Stromal cell of bone marrow (primary cell): ENCODE results near the gene FBXL7.

Source experiments
- DNase-seq: peaks from one replicate; pipeline ENCODE4 v3.0.0-alpha.2; 2012; ENCODE audit warnings: low read depth

The FBXL7 gene

DNA sequence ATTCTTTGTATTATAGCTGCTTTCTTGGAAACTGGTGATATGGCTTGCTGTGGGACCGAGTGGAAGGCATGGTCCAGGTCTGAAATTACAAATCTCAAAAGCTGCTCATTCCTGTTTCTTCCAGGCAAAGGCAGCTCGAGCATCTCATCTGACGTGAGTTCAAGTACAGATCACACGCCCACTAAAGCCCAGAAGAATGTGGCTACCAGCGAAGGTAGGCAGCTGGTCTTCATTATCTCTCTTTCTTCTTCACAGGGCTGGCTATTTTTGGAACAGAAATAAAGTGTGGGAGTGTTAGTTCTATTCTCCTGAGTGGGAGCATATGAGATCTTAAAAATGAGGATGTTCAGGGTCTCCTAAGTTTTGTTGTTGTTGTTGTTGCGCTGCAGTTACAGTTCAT lies 115.9 kb downstream of the FBXL7 start:
- DNase-seq, result no peak

GRCh38 chr5:15618938-15619337 lies 119.0 kb downstream of the FBXL7 start:
- no peak for DNase-seq

- peak; percentile 73 for DNase-seq
Observed at GRCh38 chr5:15620501-15620900, 120.5 kb downstream of the FBXL7 start.

DNA sequence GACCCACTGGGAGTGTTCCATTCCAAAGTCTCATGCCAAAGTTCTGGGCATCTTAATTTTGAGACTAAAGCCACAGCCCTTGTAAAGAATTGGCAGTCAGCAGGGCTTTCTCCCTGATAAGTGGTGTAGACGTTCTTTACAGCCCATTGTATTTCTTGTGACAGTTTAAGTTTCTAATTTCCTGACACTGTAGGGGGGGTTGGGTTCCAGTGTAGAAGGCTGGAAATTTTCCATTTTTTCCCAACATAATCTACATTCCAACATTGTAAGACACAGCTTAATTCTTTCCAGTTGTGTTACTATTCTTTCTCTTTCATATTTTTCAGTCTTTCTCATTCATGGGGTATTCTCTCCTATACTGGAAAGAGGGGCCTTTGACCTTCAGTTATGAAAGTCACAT lies 121.1 kb downstream of the FBXL7 start:
- no peak for DNase-seq

DNA sequence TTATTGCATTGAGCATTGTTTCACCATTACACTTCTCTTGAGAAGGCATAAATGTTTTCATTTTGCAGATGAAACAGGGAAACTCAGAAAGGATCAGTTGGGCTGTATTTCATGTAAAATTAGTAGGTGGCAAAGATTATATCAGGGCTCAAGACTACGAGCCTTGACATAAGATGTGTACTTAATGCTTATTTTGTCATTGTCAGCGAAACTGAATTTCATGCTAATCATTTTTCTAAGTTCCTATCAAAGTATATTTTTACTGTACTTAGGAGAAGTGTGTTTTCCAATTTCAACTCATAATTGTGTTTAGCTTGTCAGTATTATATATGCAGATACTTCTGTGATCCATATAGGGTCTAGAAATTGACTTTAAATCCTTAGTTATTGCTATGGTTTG lies 123.8 kb downstream of the FBXL7 start:
- DNase-seq, result no peak

- no peak for DNase-seq
Observed at GRCh38 chr5:15627109-15627508, 127.1 kb downstream of the FBXL7 start.

- DNase-seq, result no peak
Observed at GRCh38 chr5:15627647-15628046, 127.7 kb downstream of the FBXL7 start.

GRCh38 chr5:15630441-15630840 lies 130.5 kb downstream of the FBXL7 start:
- no peak for DNase-seq

DNA sequence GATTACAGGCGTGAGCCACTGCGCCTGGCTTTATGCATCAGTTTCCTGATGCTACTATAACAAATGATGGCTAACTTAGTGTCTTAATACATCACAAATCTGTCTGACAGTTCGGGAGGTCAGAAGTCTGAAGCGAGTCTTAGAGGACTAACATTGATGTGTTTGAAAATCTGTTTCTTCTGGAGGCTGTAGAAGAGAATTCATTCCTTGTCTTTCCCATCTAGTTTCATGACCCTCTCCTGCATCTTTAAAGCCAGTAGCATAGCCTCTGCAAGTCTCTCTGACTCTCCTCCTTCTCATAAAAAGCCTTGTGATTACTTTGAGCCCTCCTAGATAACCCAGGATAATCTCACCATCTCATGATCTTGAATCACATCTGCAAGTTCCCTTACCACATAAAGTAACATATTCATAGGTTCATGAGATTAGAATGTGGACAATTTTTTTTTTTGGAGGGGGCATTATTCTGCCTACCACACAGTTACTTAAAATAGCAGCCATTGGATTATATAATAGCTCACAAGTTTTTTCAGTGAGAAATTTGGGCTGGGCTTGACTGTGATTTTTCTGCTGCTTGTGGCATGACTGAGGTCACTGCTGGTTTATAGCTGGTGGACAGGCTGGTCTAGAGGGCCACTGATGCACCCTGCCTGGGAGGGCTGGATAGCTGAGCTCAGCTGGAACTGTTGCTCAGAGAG lies 134.8 kb downstream of the FBXL7 start:
- no peak for DNase-seq

- DNase-seq, result no peak
Observed at GRCh38 chr5:15635289-15635616, 135.3 kb downstream of the FBXL7 start.

- DNase-seq, result no peak
Observed at GRCh38 chr5:15637345-15637744, 137.4 kb downstream of the FBXL7 start.

- DNase-seq, result no peak
Observed at GRCh38 chr5:15637886-15638285, 137.9 kb downstream of the FBXL7 start.

GRCh38 chr5:15638296-15638695 lies 138.3 kb downstream of the FBXL7 start:
- DNase-seq, result no peak

DNA sequence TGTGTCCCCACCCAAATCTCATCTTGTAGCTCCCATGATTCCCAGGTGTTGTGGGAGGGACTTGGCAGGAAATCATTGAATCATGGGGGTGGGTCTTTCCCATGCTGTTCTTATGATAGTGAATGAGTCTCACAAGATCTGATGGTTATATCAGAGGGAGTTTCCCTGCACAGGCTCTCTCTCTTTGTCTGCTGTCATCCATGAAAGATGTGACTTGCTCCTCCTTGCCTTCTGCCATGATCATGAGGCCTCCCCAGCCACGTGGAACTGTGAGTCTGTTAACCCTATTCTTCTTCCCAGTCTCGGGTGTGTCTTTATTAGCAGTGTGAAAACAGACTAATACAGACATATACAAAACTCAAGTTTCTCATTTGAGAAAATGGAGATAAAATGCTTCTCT lies 139.3 kb downstream of the FBXL7 start:
- no peak for DNase-seq

DNA sequence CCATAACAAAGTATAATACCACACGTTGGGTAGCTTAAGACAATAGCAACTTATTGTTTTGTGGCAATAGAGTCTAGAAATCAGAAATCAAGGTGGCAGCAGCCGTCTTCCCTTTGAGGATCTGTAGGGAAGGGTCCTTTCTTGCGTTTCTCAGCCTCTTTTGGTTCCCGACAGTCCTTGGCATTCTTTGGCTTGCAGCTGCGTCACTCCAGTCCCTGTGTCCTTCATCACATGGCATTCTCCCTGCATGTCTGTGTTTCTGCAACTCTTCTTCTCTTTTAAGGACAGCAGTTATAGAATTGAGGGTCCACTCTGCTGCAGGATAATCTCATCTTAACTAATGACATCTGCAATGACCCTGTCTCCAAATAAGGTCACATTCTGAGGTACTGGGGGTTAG lies 140.1 kb downstream of the FBXL7 start:
- no peak for DNase-seq

DNA sequence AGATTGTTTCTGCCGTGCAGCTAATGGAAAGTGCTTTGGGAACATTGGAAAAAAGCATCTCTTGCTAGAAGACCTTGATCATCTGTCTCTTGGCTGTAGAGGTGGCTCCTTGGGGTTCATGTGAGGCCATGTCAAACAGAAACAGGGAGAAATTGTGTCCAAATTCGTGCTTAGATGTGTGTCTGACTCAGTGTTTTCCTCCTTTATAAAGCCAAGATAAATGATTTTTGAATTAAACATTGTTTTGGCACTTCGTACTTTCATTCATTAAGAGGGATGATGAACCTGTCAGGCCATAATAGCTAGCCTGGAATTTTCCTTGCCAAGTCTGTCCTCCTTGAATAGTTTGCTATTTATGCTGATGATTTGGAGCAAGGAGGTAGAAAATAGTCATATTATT lies 143.8 kb downstream of the FBXL7 start:
- no peak for DNase-seq

GRCh38 chr5:15645381-15646160 lies 145.6 kb downstream of the FBXL7 start:
- DNase-seq, result no peak

DNA sequence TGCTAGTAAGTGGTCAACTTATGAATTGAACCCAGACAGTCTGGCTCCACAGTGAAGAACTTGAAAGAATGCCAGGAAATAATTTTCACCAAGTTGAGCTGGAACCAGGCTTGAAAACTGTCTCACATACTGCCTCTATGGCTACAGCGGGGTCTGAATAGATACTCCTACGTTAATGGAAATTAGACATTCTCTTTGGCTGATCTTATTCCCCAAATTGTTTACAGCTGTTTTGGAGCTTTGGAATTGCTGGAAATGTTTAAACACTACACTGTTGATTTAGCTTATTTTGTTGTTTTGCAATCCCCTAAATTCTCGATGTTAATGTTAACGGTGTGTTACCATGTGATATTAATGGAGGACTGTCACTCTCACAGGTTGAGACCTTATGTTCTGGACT lies 146.4 kb downstream of the FBXL7 start:
- DNase-seq, result no peak

DNA sequence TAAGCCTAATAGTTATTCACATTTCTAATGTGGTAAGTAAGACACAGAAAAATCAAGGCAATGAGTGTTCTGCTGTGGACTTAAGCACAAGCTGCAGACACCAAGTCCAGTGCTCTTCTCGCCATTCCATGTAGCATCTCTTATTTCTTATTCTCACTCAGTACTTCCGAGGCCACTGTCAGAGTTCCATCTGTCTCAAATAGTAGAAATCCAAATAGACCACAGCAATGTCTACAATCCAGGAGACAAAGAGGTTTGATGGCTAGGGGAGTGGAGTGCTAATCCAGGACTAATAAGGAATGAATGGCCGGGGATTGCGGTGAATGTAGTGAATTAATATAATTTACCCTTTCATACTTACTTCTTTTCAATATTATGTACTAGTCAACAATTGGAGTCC lies 147.3 kb downstream of the FBXL7 start:
- DNase-seq, result no peak

DNA sequence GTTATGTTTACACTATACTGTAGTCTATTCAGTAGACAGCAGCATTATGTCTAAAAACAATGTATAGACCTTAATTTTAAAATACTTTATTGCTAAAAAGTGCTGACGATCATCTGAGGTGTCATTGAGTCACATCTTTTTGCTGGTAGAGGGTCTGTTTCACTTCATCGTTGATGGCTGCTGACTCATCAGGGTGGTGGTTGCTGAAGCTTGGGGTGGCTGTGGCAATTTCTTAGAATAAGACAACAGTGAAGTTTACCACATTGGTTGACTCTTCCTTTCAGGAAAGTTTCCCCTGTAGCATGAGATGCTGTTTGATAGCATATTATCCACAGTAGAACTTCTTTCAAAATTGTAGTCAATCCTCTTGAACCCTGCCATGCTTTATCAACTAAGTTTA lies 150.3 kb downstream of the FBXL7 start:
- no peak for DNase-seq

DNA sequence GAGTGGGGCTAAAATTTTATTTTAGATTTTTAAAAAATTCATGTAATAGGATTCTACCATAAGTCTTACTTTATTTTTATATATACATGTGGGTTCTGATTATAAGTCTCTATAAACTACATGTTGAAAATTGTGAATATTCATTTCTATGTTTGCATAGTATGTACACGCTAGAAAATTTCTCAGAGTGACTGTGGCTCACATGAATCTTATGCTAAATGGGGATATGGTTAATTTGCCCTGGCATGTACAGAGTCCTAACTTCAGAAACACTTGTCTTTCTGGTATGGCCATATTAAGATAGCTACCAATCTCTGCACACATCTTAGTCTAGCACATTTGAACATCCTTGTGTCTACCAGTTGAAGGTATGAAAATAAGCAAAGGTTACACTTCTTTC lies 154.8 kb downstream of the FBXL7 start:
- DNase-seq, result no peak

- no peak for DNase-seq
Observed at GRCh38 chr5:15655683-15656082, 155.7 kb downstream of the FBXL7 start.

DNA sequence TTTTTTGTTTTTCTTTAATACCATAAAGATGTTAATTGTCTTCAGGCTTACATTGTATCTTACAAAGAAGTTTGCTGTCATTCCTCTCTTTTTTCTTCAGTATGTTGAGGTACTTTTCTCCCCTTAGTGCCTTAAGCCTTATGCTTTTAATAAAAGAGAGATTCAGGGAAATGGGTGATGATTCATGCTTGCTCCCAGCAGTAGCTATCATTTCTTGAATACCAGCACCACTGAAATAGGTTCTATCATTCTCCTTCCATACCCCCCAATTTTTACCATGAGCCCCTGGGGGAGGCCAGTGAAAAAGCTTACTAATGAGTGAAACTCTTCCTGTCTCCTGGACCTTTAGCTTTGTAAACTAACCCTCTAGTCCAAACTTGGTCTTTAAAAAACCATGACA lies 165.0 kb downstream of the FBXL7 start:
- no peak for DNase-seq

GRCh38 chr5:15669826-15670225 lies 169.8 kb downstream of the FBXL7 start:
- no peak for DNase-seq
